Osteoblast (primary cell): Measurements from ENCODE around the gene ZDHHC3. TPM values are rescaled to one million over a fixed set of nuclear protein-coding genes. Genes with fewer than 3 reads are reported as not detected.

ENCODE experiments used
- DNase-seq: peaks from one replicate; pipeline ENCODE4 v3.0.0; 2011; ENCODE audit warnings: low spot score, mixed read lengths; ENCODE audit not compliant: insufficient read length; ENCODE audit errors: missing footprints
- H2AFZ ChIP-seq: 2 replicates; pipeline ENCODE4 v1.6.0; 2011; ENCODE audit warnings: mild to moderate bottlenecking, low read length
- H3K27ac ChIP-seq: 2 replicates; pipeline ENCODE4 v1.5.1; 2011; ENCODE audit warnings: mild to moderate bottlenecking, low read depth, low read length, moderate library complexity
- H3K27me3 ChIP-seq: 2 replicates; pipeline ENCODE4 v1.6.0; 2012; ENCODE audit warnings: mild to moderate bottlenecking, control low read depth, inconsistent platforms, low read length, moderate library complexity; ENCODE audit not compliant: insufficient read depth
- H3K36me3 ChIP-seq: 2 replicates; pipeline ENCODE4 v1.5.1; 2011; ENCODE audit warnings: mild to moderate bottlenecking, low read length, control low read depth, moderate library complexity; ENCODE audit not compliant: insufficient read depth
- H3K4me1 ChIP-seq: 2 replicates; pipeline ENCODE4 v1.5.1; 2011; ENCODE audit warnings: mild to moderate bottlenecking, low read length, control low read depth, moderate library complexity; ENCODE audit not compliant: insufficient read depth
- H3K4me2 ChIP-seq: 2 replicates; pipeline ENCODE4 v1.6.0; 2011; ENCODE audit warnings: mild to moderate bottlenecking, low read length; ENCODE audit not compliant: insufficient read depth
- H3K4me3 ChIP-seq: fragments of 200-600 bp; sonication (generic); 3 replicates; pipeline ENCODE4 v1.5.1; 2012; ENCODE audit warnings: mild to moderate bottlenecking, low read length, inconsistent platforms; ENCODE audit not compliant: insufficient read depth
- H3K79me2 ChIP-seq: 2 replicates; pipeline ENCODE4 v1.6.0; 2012; ENCODE audit warnings: mild to moderate bottlenecking, low read length, control low read depth, inconsistent platforms; ENCODE audit not compliant: insufficient read depth
- H3K9me3 ChIP-seq: 2 replicates; pipeline ENCODE4 v1.5.1; 2011; ENCODE audit warnings: low read depth, low read length, control low read depth
- H4K20me1 ChIP-seq: 2 replicates; pipeline ENCODE4 v1.6.0; 2012; ENCODE audit warnings: mild to moderate bottlenecking, low read length, control low read depth; ENCODE audit not compliant: insufficient read depth
- CTCF ChIP-seq: IDR thresholded peaks from 2 replicates; pipeline ENCODE4 v1.5.1; 2011; ENCODE audit warnings: mild to moderate bottlenecking, low read depth, low read length, moderate library complexity; ENCODE audit errors: extremely low read depth
- total RNA-seq: library from RNA; depleted of rRNA; stranded (reverse); fragments of >200 nt; gene quantifications from 2 replicates; pipeline ENCODE4 v1.2.3, GENCODE V29; 2012

ZDHHC3 gene, protein sequence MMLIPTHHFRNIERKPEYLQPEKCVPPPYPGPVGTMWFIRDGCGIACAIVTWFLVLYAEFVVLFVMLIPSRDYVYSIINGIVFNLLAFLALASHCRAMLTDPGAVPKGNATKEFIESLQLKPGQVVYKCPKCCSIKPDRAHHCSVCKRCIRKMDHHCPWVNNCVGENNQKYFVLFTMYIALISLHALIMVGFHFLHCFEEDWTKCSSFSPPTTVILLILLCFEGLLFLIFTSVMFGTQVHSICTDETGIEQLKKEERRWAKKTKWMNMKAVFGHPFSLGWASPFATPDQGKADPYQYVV
- 61.2 and 62.5 TPM in 2 replicates for total RNA-seq

DNA sequence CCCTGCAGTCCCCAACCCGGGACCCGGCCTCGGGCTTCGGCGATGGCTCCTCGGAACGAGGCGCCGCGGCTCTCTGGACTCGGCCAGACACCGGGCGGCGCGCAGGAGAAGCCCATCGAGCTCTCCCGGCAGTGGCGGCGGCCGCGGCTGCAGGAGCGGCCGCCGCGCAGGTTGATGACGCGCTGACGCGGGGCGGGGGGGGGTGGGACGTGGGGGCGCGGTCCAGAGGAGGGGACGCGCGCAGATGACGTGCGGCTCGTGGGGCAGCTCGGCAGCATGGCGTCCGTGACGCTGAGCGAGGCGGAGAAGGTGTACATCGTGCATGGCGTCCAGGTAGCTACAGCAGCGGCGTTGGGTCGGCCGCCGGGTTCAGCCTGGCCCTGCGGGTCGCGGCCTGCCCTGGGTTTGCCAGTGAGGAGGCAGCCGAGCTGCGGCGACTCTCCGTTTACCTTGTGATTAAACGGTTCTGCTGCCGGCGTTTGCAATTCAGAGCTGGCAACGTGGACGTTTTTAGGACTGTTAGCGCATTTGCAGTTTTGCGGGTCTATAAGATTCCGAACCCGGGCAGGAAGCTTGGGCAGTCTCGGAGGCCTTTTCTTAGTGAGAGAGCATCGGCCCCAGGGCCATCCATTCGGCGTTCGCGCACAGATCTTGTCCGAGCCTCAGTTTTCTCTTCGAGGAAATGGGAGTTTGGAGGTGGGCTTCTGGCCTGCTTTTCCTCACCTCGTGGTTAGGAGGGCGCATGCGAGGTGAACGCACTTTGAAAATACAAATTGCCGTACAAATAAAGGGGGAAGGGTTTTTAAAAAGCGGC lies at the start of gene ZDHHC3, which contains the start of gene EXOSC7:
Gene ZDHHC3, minus strand, starts transcription at position 173 of the 814 bp plus-strand sequence. CDS start 16,738 bp downstream, outside the sequence.
Gene EXOSC7, plus strand, starts transcription at position 243 of the 814 bp plus-strand sequence. Its CDS starts 34 bp downstream, at position 277.
- DNase-seq = peak; percentile 99
- no peaks in the 10 kb centered on the region for H3K36me3 ChIP-seq
- H3K27me3 ChIP-seq = no peaks in the 10 kb centered on the region
- no peaks in the 10 kb centered on the region for H3K9me3 ChIP-seq
- peaks cover 92% of the 10 kb centered on the region for H3K79me2 ChIP-seq
- H3K27ac ChIP-seq = peak within 1 kb of the TSS; percentile 85
- H3K4me1 ChIP-seq = peaks cover 10% of the 10 kb centered on the region
- peak within 1 kb of the TSS; percentile 95 for H2AFZ ChIP-seq
- H3K4me3 ChIP-seq = peak within 1 kb of the TSS; percentile 94
- no peak for TF ChIP-seq CTCF
- peak within 1 kb of the TSS; percentile 88 for H3K4me2 ChIP-seq
- peaks cover 26% of the 10 kb centered on the region for H4K20me1 ChIP-seq

- H3K4me1 ChIP-seq = peaks cover 45% of the 10 kb centered on the region
- DNase-seq = peak; percentile 44
Measured at GRCh38 chr3:45024542-45025255, 48.7 kb upstream of the ZDHHC3 start.

GRCh38 chr3:45023675-45024074 lies 47.7 kb upstream of the ZDHHC3 start:
- H3K27me3 ChIP-seq = no peaks in the 10 kb centered on the region
- no peak for TF ChIP-seq CTCF
- H3K36me3 ChIP-seq = no peaks in the 10 kb centered on the region
- DNase-seq = no peak
- H3K4me3 ChIP-seq = no peak overlapping the region
- no peak overlapping the region for H2AFZ ChIP-seq
- H3K27ac ChIP-seq = no peak overlapping the region
- H3K4me1 ChIP-seq = peaks cover 37% of the 10 kb centered on the region
- H3K4me2 ChIP-seq = no peak overlapping the region
- no peaks in the 10 kb centered on the region for H4K20me1 ChIP-seq
- no peaks in the 10 kb centered on the region for H3K9me3 ChIP-seq
- H3K79me2 ChIP-seq = no peaks in the 10 kb centered on the region

More at GRCh38 chr3:45024542-45025255, 48.7 kb upstream of the ZDHHC3 start:
- no peak overlapping the region for H2AFZ ChIP-seq
- no peaks in the 10 kb centered on the region for H3K36me3 ChIP-seq
- no peaks in the 10 kb centered on the region for H3K79me2 ChIP-seq
- H3K9me3 ChIP-seq = no peaks in the 10 kb centered on the region
- no peak overlapping the region for H3K4me2 ChIP-seq
- no peaks in the 10 kb centered on the region for H3K27me3 ChIP-seq
- no peaks in the 10 kb centered on the region for H4K20me1 ChIP-seq
- no peak for TF ChIP-seq CTCF
- no peak overlapping the region for H3K4me3 ChIP-seq
- H3K27ac ChIP-seq = no peak overlapping the region
